Prostate gland (tissue), 2 donors: ENCODE data around the gene MARK3. TPM values are rescaled to one million over a fixed set of nuclear protein-coding genes. Genes with fewer than 3 reads are reported as not detected.

Experiments
- DNase-seq: peaks from one replicate; pipeline ENCODE4 v3.0.0-alpha.2; 2019; ENCODE audit warnings: low spot score
- H3K27ac ChIP-seq, 2 donors: fragments of 200-600 bp; sonication (generic); 2 replicates each; pipeline ENCODE4 v1.5.1; 2017 to 2019
- H3K27me3 ChIP-seq: fragments of 200-600 bp; sonication (generic); replicated peaks from 2 replicates; pipeline ENCODE4 v1.5.1; 2019; ENCODE audit not compliant: insufficient read depth
- H3K36me3 ChIP-seq, 2 donors: fragments of 200-600 bp; sonication (generic); 1 replicate in 1 of 2; 2 replicates in 1 of 2; pipeline versions ENCODE4 v1.5.1 to v1.8.1; 2017 to 2019
- H3K4me1 ChIP-seq: fragments of 200-600 bp; sonication (generic); replicated peaks from 2 replicates; pipeline ENCODE4 v1.5.1; 2019
- H3K4me3 ChIP-seq, 2 donors: fragments of 200-600 bp; sonication (generic); 2 replicates each; pipeline ENCODE4 v1.5.1; 2017 to 2019
- H3K9me3 ChIP-seq: fragments of 200-600 bp; sonication (generic); 2 replicates; pipeline ENCODE4 v1.5.1; 2017
- POLR2A ChIP-seq: fragments of 450-650 bp; IDR thresholded peaks from one replicate; pipeline ENCODE4 v1.6.1; 2016; ENCODE audit warnings: antibody characterized with exemption, mild to moderate bottlenecking
- POLR2AphosphoS5 ChIP-seq: sonication (generic); formaldehyde crosslinking; IDR thresholded peaks from one replicate; pipeline ENCODE4 v1.6.1; 2017; ENCODE audit warnings: antibody characterized with exemption
- WGBS: methylation state at CpG from one replicate; pipeline ENCODE4 v1.1.5; 2018; 5-methylcytosine and 5-hydroxymethylcytosine counted together
- intact Hi-C: fragments of 100-400 bp; cut with DNase I; formaldehyde crosslinking; loops from one replicate; pipeline ENCODE4 v1.14.2; 2022
- total RNA-seq, 2 donors: library from RNA; depleted of rRNA; stranded (reverse); fragments of >200 nt; gene quantifications; one replicate each; pipeline ENCODE4 v1.1.0, GENCODE V29; 2016
- TF ChIP-seq, protein P1 (sequence below), 4 experiments: fragments of 200-600 bp in 2 of 4; fragments of 450-650 bp in 2 of 4; sonication (generic) in 2 of 4; IDR thresholded peaks; 1 replicate in 3 of 4; 2 replicates in 1 of 4; pipeline ENCODE4 v1.5.1; 2016 to 2019; ENCODE audit warnings: antibody characterized with exemption in 4 of 4, mild to moderate bottlenecking in 2 of 4, moderate library complexity in 2 of 4

MARK3 gene
- 100 to 1,000 TPM in 1 of 2 donors, 10 to 100 TPM in 1; 51.5 to 115 TPM for total RNA-seq

DNA sequence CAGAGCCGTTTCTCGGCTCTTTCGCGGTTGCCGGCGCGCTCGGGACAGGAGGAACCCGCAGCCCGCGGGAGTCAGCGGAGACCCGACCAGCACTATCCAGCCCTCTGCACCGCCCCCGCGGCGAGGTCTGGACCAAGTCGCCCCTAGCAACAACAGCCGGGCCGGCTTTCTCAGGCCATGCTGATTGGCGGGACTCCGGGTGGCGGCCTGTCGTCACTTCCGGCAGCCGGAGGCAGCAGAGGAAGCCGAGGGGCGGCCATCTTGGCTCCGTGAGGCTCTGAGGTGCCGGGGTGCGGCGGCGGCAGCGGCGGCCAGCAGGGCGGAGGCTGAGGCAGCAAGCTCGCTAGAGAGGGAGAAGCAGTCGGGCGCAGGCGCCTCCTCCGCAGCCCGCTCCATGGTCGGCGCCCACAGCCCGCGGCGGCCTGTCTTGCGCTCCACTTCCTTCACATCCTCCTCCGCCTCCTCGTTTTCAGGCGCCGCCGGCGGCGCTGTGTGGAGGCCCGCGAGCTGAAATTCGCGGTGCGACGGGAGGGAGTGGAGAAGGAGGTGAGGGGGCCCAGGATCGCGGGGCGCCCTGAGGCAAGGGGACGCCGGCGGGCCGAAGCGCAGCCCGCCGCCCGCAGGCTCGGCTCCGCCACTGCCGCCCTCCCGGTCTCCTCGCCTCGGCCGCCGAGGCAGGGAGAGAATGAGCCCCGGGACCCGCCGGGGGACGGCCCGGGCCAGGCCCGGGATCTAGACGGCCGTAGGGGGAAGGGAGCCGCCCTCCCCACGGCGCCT is at the start of gene MARK3:
TSS of gene MARK3 (plus strand) at position 264 of the 777 bp plus-strand sequence. CDS start 615 bp downstream, outside the sequence.
- WGBS, result under 1% methylated on average over 75 of the region's 91 CpGs
- TF ChIP-seq, protein P1, sequence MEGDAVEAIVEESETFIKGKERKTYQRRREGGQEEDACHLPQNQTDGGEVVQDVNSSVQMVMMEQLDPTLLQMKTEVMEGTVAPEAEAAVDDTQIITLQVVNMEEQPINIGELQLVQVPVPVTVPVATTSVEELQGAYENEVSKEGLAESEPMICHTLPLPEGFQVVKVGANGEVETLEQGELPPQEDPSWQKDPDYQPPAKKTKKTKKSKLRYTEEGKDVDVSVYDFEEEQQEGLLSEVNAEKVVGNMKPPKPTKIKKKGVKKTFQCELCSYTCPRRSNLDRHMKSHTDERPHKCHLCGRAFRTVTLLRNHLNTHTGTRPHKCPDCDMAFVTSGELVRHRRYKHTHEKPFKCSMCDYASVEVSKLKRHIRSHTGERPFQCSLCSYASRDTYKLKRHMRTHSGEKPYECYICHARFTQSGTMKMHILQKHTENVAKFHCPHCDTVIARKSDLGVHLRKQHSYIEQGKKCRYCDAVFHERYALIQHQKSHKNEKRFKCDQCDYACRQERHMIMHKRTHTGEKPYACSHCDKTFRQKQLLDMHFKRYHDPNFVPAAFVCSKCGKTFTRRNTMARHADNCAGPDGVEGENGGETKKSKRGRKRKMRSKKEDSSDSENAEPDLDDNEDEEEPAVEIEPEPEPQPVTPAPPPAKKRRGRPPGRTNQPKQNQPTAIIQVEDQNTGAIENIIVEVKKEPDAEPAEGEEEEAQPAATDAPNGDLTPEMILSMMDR (IDR thresholded peaks at IDR 0.05), result peak in 2 of 4 experiments; percentile 37 to 38
- peak; percentile 97 for TF ChIP-seq POLR2AphosphoS5
- peak; percentile 93 for TF ChIP-seq POLR2A
- intact Hi-C loops, result loop anchor here (2.0 to 5.0 kb wide), 3 partner anchors 53 to 167 kb away; no protein-coding TSS in a partner anchor

DNA sequence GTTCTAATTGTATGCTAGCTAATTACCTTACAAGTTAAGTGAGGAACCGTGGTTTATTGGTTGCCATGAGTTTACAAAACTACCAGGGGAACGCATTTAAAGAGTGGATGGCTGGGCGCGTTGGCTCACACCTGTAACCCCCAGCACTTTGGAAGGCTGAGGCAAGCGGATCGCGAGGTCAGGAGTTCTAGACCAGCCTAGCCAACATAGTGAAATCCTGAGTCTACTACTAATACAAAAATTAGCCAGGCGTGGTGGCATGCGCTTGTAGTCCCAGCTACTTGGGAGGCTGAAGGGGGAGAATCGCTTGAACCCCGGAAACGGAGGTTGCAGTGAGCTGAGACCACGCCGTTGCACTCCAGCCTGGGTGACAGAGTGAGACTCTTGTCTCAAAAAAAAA is 49.0 kb upstream of the MARK3 start:
- H3K4me1 ChIP-seq, result peaks cover 4% of the 10 kb centered on the region
- DNase-seq, result no peak
- no peak overlapping the region for H3K4me3 ChIP-seq
- H3K27ac ChIP-seq, result no peak overlapping the region
- 85% methylated on average over 14 of the region's 14 CpGs for WGBS
- no peaks in the 10 kb centered on the region for H3K9me3 ChIP-seq
- no peaks in the 10 kb centered on the region for H3K27me3 ChIP-seq
- intact Hi-C loops, result no loop called here
- H3K36me3 ChIP-seq, result peaks cover 25 to 35% of the 10 kb centered on the region in 2 donors
- TF ChIP-seq POLR2A (no peak), POLR2AphosphoS5 (no peak)
- TF ChIP-seq, protein P1 (IDR thresholded peaks at IDR 0.05), result no peak

More for the DNA sequence above, at the start of gene MARK3:
- H3K36me3 ChIP-seq, result no peaks in the 10 kb centered on the region
- H3K4me3 ChIP-seq, result peak within 1 kb of the TSS; percentile 94 to 96
- H3K27me3 ChIP-seq, result no peaks in the 10 kb centered on the region
- DNase-seq, result peak; percentile 97
- H3K9me3 ChIP-seq, result no peaks in the 10 kb centered on the region
- peak within 1 kb of the TSS; percentile 98 to 99 for H3K27ac ChIP-seq
- peaks cover 8% of the 10 kb centered on the region for H3K4me1 ChIP-seq

DNA sequence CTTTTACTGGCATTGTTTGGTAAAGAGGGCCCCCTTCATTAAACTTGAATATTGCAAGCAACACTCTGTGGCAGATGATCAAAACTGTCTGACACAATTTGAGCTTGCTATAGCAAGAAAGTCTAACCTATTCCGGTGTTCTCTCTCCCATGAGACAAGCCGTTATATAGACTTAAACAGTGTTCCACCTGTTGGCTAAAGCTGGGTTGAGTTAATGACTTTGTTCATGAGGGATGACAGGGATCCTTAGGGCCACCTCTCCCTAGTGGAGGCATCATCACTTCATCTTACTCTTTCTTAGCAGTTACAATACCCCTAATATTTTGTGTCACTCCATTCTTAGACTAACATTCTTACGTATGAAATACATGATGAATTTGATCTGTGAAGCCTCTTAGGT is 47.4 kb upstream of the MARK3 start:
- WGBS, result 87% methylated on average over 3 of the region's 3 CpGs
- DNase-seq, result no peak
- no peaks in the 10 kb centered on the region for H3K9me3 ChIP-seq
- H3K4me3 ChIP-seq, result no peak overlapping the region
- TF ChIP-seq POLR2A, result no peak
- TF ChIP-seq POLR2AphosphoS5, result no peak
- TF ChIP-seq, protein P1 (IDR thresholded peaks at IDR 0.05), result no peak
- H3K27me3 ChIP-seq, result no peaks in the 10 kb centered on the region
- H3K4me1 ChIP-seq, result peaks cover 4% of the 10 kb centered on the region
- peaks cover 25 to 35% of the 10 kb centered on the region in 2 donors for H3K36me3 ChIP-seq
- H3K27ac ChIP-seq, result no peak overlapping the region
- intact Hi-C loops, result no loop called here

DNA sequence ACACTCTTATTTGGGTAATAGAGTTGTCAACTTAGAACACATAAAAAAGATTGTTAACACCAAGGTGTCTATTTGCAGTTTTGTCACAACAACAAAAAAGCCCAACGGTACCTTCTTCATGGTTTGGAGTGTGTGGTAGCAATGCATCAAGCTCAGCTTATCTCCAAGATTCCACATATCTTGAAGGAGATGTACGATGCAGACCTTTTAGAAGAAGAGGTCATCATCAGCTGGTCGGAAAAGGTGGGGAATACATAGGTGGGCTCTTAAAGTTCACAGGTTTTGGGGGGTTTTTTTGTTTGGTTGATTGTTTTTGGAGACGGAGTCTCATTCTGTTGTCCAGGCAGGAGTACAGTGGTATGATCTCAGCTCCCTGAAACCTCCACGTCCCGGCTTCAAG is 45.7 kb upstream of the MARK3 start:
- TF ChIP-seq POLR2A (no peak), POLR2AphosphoS5 (no peak)
- TF ChIP-seq, protein P1 (IDR thresholded peaks at IDR 0.05), result no peak
- H3K4me3 ChIP-seq, result no peak overlapping the region
- peaks cover 4% of the 10 kb centered on the region for H3K4me1 ChIP-seq
- intact Hi-C loops, result no loop called here
- H3K9me3 ChIP-seq, result no peaks in the 10 kb centered on the region
- H3K27ac ChIP-seq, result no peak overlapping the region
- H3K27me3 ChIP-seq, result no peaks in the 10 kb centered on the region
- no peak for DNase-seq
- WGBS, result 84% methylated on average over 6 of the region's 6 CpGs
- H3K36me3 ChIP-seq, result peaks cover 25 to 35% of the 10 kb centered on the region in 2 donors
